Epithelial cell of esophagus (primary cell): Measurements from ENCODE around the gene ZCCHC17.
"Not testable (repeated sequence)": the region's sequence is repeated elsewhere in the genome, so short reads cannot be mapped to it uniquely, and the experiment has no call there.

Experiments used
- DNase-seq: peaks from one replicate; pipeline ENCODE4 v3.0.0; 2010; ENCODE audit warnings: low read depth
- H3K4me3 ChIP-seq: 2 replicates; pipeline ENCODE4 v1.5.1; 2011; ENCODE audit warnings: mild to moderate bottlenecking, low read length, control low read depth
- TF ChIP-seq, protein P1 (sequence below): IDR thresholded peaks from 2 replicates; pipeline ENCODE4 v1.5.1; 2011; ENCODE audit warnings: low read depth, mild to moderate bottlenecking, low read length, control low read depth, inconsistent platforms; ENCODE audit not compliant: insufficient read depth; ENCODE audit errors: missing control alignments

ZCCHC17 gene

DNA sequence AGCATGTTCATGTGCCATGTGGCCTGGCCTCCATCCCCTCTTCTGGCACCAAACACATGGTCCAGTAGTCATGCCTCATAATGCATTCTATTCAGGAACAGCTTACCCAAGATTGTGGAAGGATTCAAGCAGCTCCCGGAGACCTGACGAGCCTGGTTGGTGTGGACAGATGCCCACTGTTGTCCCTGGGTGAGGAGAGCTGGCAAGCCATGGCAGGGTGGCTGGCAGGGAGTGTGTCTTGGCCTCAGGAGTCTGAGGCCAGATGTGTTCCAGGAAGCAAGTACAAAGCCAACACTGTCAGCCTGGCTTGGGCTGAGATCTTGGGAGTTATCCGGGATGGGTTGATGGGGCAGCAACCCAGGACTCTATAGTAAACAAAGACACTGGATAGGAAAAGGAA lies 83.3 kb downstream of the ZCCHC17 start:
- TF ChIP-seq, protein P1, sequence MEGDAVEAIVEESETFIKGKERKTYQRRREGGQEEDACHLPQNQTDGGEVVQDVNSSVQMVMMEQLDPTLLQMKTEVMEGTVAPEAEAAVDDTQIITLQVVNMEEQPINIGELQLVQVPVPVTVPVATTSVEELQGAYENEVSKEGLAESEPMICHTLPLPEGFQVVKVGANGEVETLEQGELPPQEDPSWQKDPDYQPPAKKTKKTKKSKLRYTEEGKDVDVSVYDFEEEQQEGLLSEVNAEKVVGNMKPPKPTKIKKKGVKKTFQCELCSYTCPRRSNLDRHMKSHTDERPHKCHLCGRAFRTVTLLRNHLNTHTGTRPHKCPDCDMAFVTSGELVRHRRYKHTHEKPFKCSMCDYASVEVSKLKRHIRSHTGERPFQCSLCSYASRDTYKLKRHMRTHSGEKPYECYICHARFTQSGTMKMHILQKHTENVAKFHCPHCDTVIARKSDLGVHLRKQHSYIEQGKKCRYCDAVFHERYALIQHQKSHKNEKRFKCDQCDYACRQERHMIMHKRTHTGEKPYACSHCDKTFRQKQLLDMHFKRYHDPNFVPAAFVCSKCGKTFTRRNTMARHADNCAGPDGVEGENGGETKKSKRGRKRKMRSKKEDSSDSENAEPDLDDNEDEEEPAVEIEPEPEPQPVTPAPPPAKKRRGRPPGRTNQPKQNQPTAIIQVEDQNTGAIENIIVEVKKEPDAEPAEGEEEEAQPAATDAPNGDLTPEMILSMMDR: no peak
- H3K4me3 ChIP-seq: no peak overlapping the region

DNA sequence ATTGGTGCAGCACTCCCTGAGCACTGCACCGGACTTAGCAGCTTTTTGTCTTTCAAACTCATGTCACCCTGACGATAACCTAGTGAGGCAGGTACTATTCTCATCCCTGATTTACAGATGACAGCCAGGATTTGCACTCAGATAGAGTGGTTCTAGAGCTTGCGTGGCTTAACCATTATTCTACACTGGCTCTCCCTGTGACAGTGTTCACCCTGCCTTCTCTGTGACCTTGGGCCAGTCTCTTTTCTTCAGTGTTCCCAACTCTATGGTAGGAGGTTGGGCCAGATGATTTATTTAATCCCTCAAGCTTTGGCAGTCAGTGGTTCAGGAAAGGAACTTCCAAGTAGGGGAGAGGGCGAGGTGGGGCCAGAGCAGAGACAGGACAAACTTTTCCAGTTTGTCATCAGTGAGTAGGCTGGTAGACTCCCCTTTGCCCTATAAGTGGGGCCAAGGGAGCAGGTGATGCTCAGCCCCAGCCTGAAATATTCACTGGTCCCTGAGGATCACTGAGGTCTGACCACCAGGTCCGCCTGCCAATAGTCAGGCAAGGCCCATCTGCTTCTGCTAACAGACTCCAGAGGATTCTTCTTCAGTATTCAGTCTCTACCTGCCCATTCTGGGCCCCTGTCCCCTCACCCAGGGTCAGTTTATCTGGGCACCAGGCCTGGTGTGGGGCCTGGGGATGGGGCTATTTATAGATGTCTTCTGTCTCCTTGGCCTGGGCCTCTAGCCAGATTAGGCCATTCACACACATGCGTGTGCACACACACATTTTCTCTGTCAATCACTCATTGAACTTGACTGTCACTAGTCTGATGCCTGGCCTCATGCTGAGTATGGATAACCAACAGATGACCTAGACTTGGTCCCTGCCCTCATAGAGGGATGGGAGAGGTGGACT lies 84.8 kb downstream of the ZCCHC17 start:
- no peak overlapping the region for H3K4me3 ChIP-seq
- DNase-seq: peak; percentile 77
- TF ChIP-seq, protein P1: no peak

More for the DNA sequence above, 83.3 kb downstream of the ZCCHC17 start:
- DNase-seq: no peak

DNA sequence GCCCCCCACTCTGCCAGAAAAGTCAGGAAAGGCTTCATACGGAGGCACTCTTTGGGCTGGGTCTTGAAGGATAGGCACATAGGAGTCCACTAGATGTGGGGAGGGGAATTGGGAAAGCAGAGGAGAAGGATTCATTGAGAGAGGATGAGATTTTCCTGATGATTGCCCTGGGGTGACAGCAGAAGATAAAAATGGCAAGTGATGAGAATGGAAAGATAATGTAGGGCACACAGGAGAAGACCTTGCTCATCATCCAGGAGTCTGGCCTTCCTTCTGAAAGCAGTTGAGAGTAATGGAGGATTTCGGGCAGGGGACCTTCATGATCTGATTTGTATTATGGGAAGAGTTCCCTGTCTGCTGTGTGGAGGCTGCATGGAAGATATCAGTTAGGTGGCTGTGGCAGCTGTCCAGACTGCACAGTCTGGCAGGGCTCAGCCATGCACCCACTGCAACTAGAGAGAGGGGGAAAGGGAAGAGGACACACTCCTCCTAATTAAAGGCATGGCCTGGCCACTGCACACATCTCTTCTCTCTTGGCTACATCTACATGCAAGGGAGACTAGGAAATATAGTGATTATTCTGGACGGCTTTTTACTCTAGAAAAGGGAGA lies 85.7 kb downstream of the ZCCHC17 start:
- no peak overlapping the region for H3K4me3 ChIP-seq
- no peak for DNase-seq
- TF ChIP-seq, protein P1: no peak

DNA sequence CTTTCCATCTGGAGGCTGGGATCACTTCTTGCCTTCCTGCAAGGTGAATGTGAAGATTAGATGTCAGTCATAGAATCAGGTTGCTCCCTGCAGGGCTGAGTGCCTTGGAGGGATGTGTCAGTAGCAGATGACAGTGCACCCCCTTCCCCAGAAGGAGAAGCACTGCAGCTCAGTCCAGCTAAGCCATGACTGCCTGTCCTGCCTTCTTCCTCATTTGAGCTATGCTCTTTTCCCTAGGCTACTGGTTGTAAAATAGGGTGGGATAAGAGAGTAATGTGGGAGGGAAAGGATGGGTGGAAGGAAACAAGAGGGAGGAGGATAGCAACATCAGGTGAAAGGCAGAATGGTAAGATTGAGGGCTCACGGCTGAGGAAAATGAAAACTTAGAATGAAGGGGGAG lies 87.1 kb downstream of the ZCCHC17 start:
- no peak overlapping the region for H3K4me3 ChIP-seq
- TF ChIP-seq, protein P1: no peak
- DNase-seq: no peak

DNA sequence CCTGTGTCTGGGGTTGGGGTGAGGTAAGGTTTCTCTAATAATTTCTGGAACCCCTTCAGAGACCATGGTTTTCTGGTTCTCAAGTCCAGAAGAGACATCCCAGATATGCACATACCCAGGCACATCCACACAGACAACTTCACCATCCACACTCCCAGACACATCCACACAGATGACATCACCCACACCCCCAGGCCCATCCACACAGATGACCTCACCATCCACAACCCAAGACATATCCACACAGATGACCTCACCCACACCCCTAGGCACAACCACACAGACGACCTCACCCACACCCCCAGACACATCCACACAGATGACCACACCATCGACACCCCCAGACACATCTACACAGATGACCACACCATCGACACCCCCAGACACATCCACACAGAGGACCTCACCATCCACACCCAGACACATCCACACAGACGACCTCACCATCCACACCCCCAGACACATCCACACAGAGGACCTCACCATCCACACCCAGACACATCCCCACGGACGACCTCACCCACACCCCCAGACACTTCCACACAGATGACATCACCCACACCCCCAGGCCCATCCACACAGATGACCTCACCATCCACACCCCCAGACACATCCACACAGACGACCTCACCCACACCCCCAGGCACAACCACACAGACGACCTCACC lies 89.9 kb downstream of the ZCCHC17 start:
- DNase-seq, H3K4me3 ChIP-seq: not testable (repeated sequence)

DNA sequence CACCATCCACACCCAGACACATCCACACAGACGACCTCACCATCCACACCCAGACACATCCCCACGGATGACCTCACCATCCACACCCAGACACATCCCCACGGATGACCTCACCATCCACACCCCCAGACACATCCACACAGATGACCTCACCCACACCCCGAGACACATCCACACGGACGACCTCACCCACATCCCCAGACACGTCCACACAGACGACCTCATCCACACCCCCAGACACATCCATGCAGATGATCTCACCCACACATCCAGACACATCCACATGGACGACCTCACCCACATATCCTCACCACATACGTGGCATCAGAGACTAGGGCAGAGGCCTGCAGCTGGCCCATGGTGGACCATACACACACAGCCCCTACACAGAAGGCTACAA lies 90.8 kb downstream of the ZCCHC17 start:
- peak; percentile 65 for DNase-seq
- no peak overlapping the region for H3K4me3 ChIP-seq
- TF ChIP-seq, protein P1: no peak

DNA sequence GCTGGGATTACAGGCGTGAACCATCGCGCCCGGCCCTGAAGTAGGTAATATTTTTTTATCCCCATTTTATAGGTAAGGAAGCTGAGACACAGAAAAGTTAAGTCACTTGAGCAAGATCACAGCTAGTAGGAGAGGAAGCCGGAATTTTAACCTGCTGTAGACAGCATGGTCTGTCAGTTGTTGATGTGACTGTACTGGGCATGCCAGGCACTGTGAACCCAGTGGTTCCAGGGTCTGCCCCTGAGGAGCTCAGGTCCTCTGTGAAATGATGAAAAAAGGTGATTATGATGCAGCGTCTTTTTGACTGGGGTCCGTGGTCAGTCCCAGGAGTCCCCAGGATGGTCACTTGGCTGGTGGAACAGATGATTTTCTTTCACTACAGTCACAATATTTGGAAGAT lies 92.8 kb downstream of the ZCCHC17 start:
- no peak overlapping the region for H3K4me3 ChIP-seq

More for the DNA sequence above, 92.8 kb downstream of the ZCCHC17 start:
- DNase-seq: no peak
- TF ChIP-seq, protein P1: no peak
